GM10266 (cell line): Measurements from ENCODE around the gene ARHGAP24.

Experiments
- DNase-seq: peaks from one replicate; pipeline ENCODE4 v3.0.0; 2012; ENCODE audit errors: extremely low spot score
- CTCF ChIP-seq: IDR thresholded peaks from 2 replicates; pipeline ENCODE4 v1.5.1; 2012; ENCODE audit warnings: mild to moderate bottlenecking, low read depth; ENCODE audit not compliant: control insufficient read depth, insufficient read depth; ENCODE audit errors: missing control alignments

ARHGAP24 gene

GRCh38 chr4:85617202-85617601 lies 142.3 kb downstream of the ARHGAP24 start:
- no peak for TF ChIP-seq CTCF
- no peak for DNase-seq

- no peak for DNase-seq
- no peak for TF ChIP-seq CTCF
Observed at GRCh38 chr4:85632981-85633380, 158.0 kb downstream of the ARHGAP24 start.

DNA sequence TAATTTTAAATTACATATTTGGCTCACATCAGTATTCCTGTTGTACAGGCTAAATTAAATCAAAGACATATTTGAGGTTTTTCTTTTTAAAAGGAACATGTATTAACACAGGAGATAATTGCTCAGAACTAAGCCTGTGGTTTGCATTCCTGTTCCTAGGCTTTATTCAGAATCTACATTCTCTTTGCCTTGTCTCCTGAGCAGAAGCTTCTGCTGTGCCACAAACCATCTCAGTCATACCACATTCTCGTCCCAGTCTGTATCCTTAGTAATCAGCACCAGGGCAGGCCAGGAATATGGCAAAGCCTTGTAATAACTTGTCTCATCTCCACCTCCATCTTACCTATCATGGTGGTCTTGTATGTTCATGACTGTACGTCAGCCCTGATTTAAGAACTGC lies 162.8 kb downstream of the ARHGAP24 start:
- TF ChIP-seq CTCF = no peak
- no peak for DNase-seq

DNA sequence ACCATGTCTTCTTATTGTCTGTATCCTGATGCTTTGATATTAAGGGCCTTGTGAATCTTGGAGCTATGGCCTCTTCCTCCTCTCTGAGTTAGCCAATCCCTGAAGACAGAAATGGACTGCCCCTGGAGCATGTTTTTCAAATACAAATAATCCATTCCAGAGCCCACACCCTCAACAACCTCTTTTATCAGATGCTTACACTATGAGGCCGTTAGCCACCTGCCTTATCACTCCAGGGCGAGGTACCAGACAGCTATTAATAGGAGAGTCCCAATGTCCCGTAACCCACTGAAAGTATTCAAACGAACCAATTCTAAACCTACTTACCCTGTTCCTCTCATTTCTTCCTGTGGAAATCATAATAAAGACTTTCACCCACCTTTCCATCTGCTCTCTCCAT lies 165.0 kb downstream of the ARHGAP24 start:
- no peak for DNase-seq
- no peak for TF ChIP-seq CTCF

GRCh38 chr4:85642356-85643100 lies 167.6 kb downstream of the ARHGAP24 start:
- TF ChIP-seq CTCF = no peak
- DNase-seq = no peak

DNA sequence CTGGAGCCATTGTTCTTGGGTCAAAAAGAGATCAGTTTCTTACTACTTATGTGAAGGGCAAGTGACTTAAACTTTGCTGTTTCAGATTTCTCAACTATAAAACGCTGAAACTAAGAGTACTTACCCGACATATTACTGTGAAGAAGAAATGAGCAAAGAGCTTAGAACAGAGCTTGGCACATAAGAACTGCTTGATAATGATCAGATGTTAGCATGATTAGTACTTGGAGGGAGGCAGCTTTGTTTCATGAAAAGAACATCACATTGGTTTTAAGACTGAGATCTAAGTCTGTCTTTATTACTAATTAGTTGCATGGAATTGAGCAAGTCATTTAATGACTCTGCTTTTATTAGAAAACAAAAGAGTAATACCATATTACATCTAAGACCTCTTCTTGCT lies 169.1 kb downstream of the ARHGAP24 start:
- DNase-seq = no peak
- no peak for TF ChIP-seq CTCF

DNA sequence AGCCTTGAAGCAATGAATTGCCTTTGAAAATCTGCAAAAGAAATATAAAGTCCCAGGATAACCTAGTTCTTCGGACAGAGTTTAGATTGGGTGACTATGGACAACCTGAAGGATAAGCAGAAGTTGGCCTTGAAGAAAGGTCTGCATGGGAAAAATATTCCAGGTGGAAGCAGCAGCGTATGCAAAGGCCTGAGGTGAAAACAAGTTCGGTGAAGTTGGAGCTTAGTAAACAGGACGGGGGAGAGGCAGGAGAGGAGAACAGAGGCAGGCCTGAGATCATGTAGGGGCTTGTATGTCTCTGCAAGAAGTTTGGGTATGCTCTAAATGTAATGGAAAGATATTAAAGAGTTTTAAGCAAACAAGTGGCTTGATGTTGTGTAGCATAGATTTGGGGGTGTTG lies 176.0 kb downstream of the ARHGAP24 start:
- no peak for TF ChIP-seq CTCF
- DNase-seq = no peak
